Neural cell (in vitro differentiated cells): Measurements from ENCODE around the gene DCDC1. TPM values are rescaled to one million over a fixed set of nuclear protein-coding genes. Genes with fewer than 3 reads are reported as not detected.

Experiments
- H2AFZ ChIP-seq: fragments of 200-600, 300-800 bp; sonication (generic), shearing (Covaris generic); 2 replicates; pipeline ENCODE4 v1.6.0; 2014; ENCODE audit warnings: low read depth, mild to moderate bottlenecking, antibody characterized with exemption, low read length, moderate library complexity
- H3F3A ChIP-seq: fragments of 200-600 bp; shearing (Covaris generic); 2 replicates; pipeline ENCODE4 v1.6.1; 2016; ENCODE audit warnings: mild to moderate bottlenecking, moderate library complexity, mixed read lengths, antibody characterized with exemption, low read length; ENCODE audit not compliant: insufficient read depth, poor library complexity, severe bottlenecking
- H3K27ac ChIP-seq: fragments of 200-600, 300-800 bp; sonication (generic), shearing (Covaris generic); 2 replicates; pipeline ENCODE4 v1.5.1; 2014; ENCODE audit warnings: mild to moderate bottlenecking, low read length, moderate library complexity
- H3K27me3 ChIP-seq: fragments of 300-800, 200-600 bp; sonication (generic), shearing (Covaris generic); 2 replicates; pipeline ENCODE4 v1.6.0; 2014; ENCODE audit warnings: mild to moderate bottlenecking, low read depth, low read length, moderate library complexity; ENCODE audit not compliant: insufficient read depth
- H3K36me3 ChIP-seq: fragments of 300-800, 200-600 bp; sonication (generic), shearing (Covaris generic); 2 replicates; pipeline ENCODE4 v1.5.1; 2014; ENCODE audit warnings: mild to moderate bottlenecking, antibody characterized with exemption, low read length, moderate library complexity; ENCODE audit not compliant: insufficient read depth
- H3K4me2 ChIP-seq: fragments of 300-800, 200-600 bp; sonication (generic), shearing (Covaris generic); 2 replicates; pipeline ENCODE4 v1.6.0; 2014; ENCODE audit warnings: mild to moderate bottlenecking, low read length
- H3K4me3 ChIP-seq: fragments of 300-800, 200-600 bp; sonication (generic), shearing (Covaris generic); 2 replicates; pipeline ENCODE4 v1.5.1; 2014; ENCODE audit warnings: mild to moderate bottlenecking, low read length, moderate library complexity
- H3K79me2 ChIP-seq: fragments of 200-600 bp; shearing (Covaris generic); replicated peaks from 2 replicates; pipeline ENCODE4 v1.6.0; 2014; ENCODE audit warnings: mild to moderate bottlenecking, low read length, moderate library complexity; ENCODE audit not compliant: insufficient read depth
- H3K9ac ChIP-seq: fragments of 300-800, 200-600 bp; sonication (generic), shearing (Covaris generic); 2 replicates; pipeline ENCODE4 v1.6.1; 2016; ENCODE audit warnings: mild to moderate bottlenecking, low read length, mixed read lengths
- H3K9me2 ChIP-seq: fragments of 200-600 bp; shearing (Covaris generic); 2 replicates; pipeline ENCODE4 v1.6.1; 2016; ENCODE audit warnings: mild to moderate bottlenecking, low read length, mixed read lengths; ENCODE audit not compliant: insufficient read depth
- H3K9me3 ChIP-seq: fragments of 200-600, 300-800 bp; sonication (generic), shearing (Covaris generic); 2 replicates; pipeline ENCODE4 v1.6.1; 2016; ENCODE audit warnings: mild to moderate bottlenecking, mixed run types, low read length, moderate library complexity, mixed read lengths
- H4K20me1 ChIP-seq: fragments of 200-600 bp; shearing (Covaris generic); 2 replicates; pipeline ENCODE4 v1.6.1; 2016; ENCODE audit warnings: mild to moderate bottlenecking, mixed run types; ENCODE audit not compliant: insufficient read depth
- EP300 ChIP-seq: fragments of 450-650 bp; conservative IDR thresholded peaks from 2 replicates; pipeline ENCODE4 v1.6.1; 2014; ENCODE audit warnings: antibody characterized with exemption, mild to moderate bottlenecking, moderate library complexity; ENCODE audit not compliant: poor library complexity, severe bottlenecking
- EZH2 ChIP-seq: fragments of 200-600, 300-800 bp; shearing (Covaris generic), sonication (generic); IDR thresholded peaks from 2 replicates; pipeline ENCODE4 v1.6.1; 2014; ENCODE audit warnings: antibody characterized with exemption, low read length, borderline replicate concordance, mild to moderate bottlenecking; ENCODE audit not compliant: insufficient read depth, poor library complexity, severe bottlenecking
- MXI1 ChIP-seq: fragments of 450-650 bp; conservative IDR thresholded peaks from 2 replicates; pipeline ENCODE4 v1.6.1; 2014; ENCODE audit warnings: antibody characterized with exemption, mild to moderate bottlenecking; ENCODE audit not compliant: poor library complexity, severe bottlenecking
- POLR2AphosphoS5 ChIP-seq: IDR thresholded peaks from 2 replicates; pipeline ENCODE4 v1.6.1; 2012
- RAD21 ChIP-seq: fragments of 450-650 bp; conservative IDR thresholded peaks from 2 replicates; pipeline ENCODE4 v1.6.1; 2014; ENCODE audit warnings: antibody characterized with exemption, mild to moderate bottlenecking, moderate library complexity
- SMC3 ChIP-seq: fragments of 450-650 bp; conservative IDR thresholded peaks from 2 replicates; pipeline ENCODE4 v1.6.1; 2014; ENCODE audit warnings: antibody characterized with exemption, mild to moderate bottlenecking, moderate library complexity; ENCODE audit not compliant: poor library complexity
- TAF1 ChIP-seq: IDR thresholded peaks from 2 replicates; pipeline ENCODE4 v1.6.1; 2012; ENCODE audit warnings: low read depth
- polyA plus RNA-seq: library from polyadenylated mRNA; depleted of rRNA; stranded (reverse); fragments of >200 nt; gene quantifications from 2 replicates; pipeline ENCODE4 v1.2.3, GENCODE V29; 2014
- TF ChIP-seq, protein P1 (sequence below): IDR thresholded peaks from 2 replicates; pipeline ENCODE4 v1.6.1; 2012; ENCODE audit warnings: borderline replicate concordance
- TF ChIP-seq, protein P2 (sequence below): fragments of 450-650 bp; IDR thresholded peaks from 2 replicates; pipeline ENCODE4 v1.5.1; 2014; ENCODE audit warnings: antibody characterized with exemption, mild to moderate bottlenecking, moderate library complexity; ENCODE audit not compliant: poor library complexity, severe bottlenecking

Gene DCDC1
- polyA plus RNA-seq, 1 donor from 2014 or later = 5.0 TPM

DNA sequence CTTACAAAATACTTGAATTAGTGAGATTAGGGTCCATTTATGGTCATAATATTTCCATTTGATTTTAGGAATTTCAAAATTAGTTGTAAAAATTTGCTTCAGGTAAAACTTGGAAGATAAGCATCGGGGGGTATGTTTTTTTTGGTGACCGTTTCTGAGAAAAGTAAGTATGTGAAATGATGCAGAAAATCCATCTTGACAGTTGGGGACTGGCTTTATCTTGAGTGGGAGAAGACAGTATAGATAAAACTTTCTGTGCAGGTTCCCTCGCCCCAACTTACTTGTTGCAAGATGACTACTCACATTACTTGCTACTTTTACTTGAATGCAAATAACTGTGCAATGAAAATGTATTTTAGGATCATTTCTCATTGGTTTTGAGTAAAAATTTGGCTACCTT, 49.6 kb upstream of the DCDC1 start:
- H3K4me2 ChIP-seq = no peak overlapping the region
- TF ChIP-seq MXI1 (no peak), SMC3 (no peak), EP300 (no peak), RAD21 (no peak), POLR2AphosphoS5 (no peak), TAF1 (no peak), EZH2 (no peak)
- TF ChIP-seq, protein P1, sequence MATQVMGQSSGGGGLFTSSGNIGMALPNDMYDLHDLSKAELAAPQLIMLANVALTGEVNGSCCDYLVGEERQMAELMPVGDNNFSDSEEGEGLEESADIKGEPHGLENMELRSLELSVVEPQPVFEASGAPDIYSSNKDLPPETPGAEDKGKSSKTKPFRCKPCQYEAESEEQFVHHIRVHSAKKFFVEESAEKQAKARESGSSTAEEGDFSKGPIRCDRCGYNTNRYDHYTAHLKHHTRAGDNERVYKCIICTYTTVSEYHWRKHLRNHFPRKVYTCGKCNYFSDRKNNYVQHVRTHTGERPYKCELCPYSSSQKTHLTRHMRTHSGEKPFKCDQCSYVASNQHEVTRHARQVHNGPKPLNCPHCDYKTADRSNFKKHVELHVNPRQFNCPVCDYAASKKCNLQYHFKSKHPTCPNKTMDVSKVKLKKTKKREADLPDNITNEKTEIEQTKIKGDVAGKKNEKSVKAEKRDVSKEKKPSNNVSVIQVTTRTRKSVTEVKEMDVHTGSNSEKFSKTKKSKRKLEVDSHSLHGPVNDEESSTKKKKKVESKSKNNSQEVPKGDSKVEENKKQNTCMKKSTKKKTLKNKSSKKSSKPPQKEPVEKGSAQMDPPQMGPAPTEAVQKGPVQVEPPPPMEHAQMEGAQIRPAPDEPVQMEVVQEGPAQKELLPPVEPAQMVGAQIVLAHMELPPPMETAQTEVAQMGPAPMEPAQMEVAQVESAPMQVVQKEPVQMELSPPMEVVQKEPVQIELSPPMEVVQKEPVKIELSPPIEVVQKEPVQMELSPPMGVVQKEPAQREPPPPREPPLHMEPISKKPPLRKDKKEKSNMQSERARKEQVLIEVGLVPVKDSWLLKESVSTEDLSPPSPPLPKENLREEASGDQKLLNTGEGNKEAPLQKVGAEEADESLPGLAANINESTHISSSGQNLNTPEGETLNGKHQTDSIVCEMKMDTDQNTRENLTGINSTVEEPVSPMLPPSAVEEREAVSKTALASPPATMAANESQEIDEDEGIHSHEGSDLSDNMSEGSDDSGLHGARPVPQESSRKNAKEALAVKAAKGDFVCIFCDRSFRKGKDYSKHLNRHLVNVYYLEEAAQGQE = no peak
- TF ChIP-seq, protein P2, sequence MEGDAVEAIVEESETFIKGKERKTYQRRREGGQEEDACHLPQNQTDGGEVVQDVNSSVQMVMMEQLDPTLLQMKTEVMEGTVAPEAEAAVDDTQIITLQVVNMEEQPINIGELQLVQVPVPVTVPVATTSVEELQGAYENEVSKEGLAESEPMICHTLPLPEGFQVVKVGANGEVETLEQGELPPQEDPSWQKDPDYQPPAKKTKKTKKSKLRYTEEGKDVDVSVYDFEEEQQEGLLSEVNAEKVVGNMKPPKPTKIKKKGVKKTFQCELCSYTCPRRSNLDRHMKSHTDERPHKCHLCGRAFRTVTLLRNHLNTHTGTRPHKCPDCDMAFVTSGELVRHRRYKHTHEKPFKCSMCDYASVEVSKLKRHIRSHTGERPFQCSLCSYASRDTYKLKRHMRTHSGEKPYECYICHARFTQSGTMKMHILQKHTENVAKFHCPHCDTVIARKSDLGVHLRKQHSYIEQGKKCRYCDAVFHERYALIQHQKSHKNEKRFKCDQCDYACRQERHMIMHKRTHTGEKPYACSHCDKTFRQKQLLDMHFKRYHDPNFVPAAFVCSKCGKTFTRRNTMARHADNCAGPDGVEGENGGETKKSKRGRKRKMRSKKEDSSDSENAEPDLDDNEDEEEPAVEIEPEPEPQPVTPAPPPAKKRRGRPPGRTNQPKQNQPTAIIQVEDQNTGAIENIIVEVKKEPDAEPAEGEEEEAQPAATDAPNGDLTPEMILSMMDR = no peak

DNA sequence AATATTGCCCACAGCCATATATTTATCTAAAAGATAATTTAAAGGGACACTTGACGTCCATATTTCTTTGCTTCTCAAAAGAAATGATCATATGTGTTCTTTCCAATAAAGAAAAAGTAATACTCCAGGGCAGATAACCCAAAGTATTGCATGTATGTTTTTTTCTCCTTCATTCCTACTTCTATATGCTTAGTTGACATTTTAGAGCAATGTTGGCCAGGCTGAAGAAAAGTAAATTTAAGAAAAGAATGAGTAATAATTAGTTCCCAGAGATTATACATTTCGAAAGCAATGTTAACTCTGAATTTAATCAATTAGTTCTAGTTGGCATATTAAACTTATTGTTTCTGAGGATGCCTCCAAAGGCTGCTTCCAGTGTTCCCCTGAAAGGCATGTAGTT, 48.3 kb upstream of the DCDC1 start:
- Histone ChIP-seq H3K27ac (no peak overlapping the region), H3K4me3 (no peak overlapping the region)

More for the DNA sequence above, 49.6 kb upstream of the DCDC1 start:
- H3K9me2 ChIP-seq = no peaks in the 10 kb centered on the region
- H3K4me3 ChIP-seq = no peak overlapping the region
- no peaks in the 10 kb centered on the region for H3K9me3 ChIP-seq
- H3K27ac ChIP-seq = no peak overlapping the region
- H3F3A ChIP-seq = no peaks in the 10 kb centered on the region
- no peaks in the 10 kb centered on the region for H4K20me1 ChIP-seq
- H3K79me2 ChIP-seq = no peaks in the 10 kb centered on the region
- no peak overlapping the region for H3K9ac ChIP-seq
- H3K27me3 ChIP-seq = no peaks in the 10 kb centered on the region
- no peak overlapping the region for H2AFZ ChIP-seq
- H3K36me3 ChIP-seq = no peaks in the 10 kb centered on the region

DNA sequence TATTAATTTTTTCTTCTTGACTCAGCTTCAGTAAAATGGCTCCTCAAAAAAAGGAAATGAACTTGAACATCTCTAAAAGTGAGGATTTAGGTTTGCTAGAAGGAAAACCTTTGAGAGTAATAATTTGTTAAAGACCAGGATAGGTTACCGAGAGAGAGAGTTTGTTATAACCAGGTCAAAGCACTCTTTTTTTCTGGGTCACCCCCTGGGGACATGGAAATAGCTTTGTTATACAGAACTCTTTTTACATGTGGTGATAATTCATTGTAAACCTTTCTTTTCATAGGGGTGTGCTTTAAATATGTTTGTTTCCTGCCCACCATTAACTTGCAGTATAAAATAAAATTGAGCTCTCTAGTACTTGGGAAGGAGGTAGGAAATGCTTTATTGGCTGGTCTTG, 47.8 kb upstream of the DCDC1 start:
- Histone ChIP-seq H3K9me2 (no peaks in the 10 kb centered on the region), H3K9ac (no peak overlapping the region), H3K27ac (no peak overlapping the region), H3K4me3 (no peak overlapping the region), H3K79me2 (no peaks in the 10 kb centered on the region), H3K4me2 (no peak overlapping the region), H3K27me3 (no peaks in the 10 kb centered on the region), H3K9me3 (no peaks in the 10 kb centered on the region), H4K20me1 (no peaks in the 10 kb centered on the region), H3K36me3 (no peaks in the 10 kb centered on the region), H2AFZ (no peak overlapping the region), H3F3A (no peaks in the 10 kb centered on the region)
- TF ChIP-seq, protein P2 = no peak
- TF ChIP-seq, protein P1 = no peak

More for the DNA sequence above, 48.3 kb upstream of the DCDC1 start:
- H3K9ac ChIP-seq = no peak overlapping the region
- no peaks in the 10 kb centered on the region for H3K27me3 ChIP-seq
- no peak overlapping the region for H3K4me2 ChIP-seq
- no peaks in the 10 kb centered on the region for H3F3A ChIP-seq
- H3K9me3 ChIP-seq = no peaks in the 10 kb centered on the region
- no peaks in the 10 kb centered on the region for H3K79me2 ChIP-seq
- no peak for TF ChIP-seq SMC3
- H3K9me2 ChIP-seq = no peaks in the 10 kb centered on the region
- no peaks in the 10 kb centered on the region for H3K36me3 ChIP-seq
- H2AFZ ChIP-seq = no peak overlapping the region
- no peaks in the 10 kb centered on the region for H4K20me1 ChIP-seq
